ENCODE measurements around the gene PLEKHA6. TPM values are rescaled to one million over a fixed set of nuclear protein-coding genes. Genes with fewer than 3 reads are reported as not detected.

The PLEKHA6 gene
- total RNA-seq, 1 experiment from 2014 or later: 2.1 TPM

GRCh38 chr1:204334455-204334854, 25.3 kb downstream of the PLEKHA6 start:
- Histone ChIP-seq H3K23ac (ENCODE audit: insufficient read length, low read depth, low read length) (no peak overlapping the region), H4K8ac (replicated peaks; ENCODE audit: insufficient read length, low read depth, low read length) (no peak overlapping the region), H3T11ph (ENCODE audit: low read length) (no peak overlapping the region), H2BK120ac (ENCODE audit: low read depth, low read length, poor library complexity, severe bottlenecking) (no peak overlapping the region), H3K79me1 (ENCODE audit: insufficient read depth, low read depth, low read length, poor library complexity, severe bottlenecking) (no peaks in the 10 kb centered on the region), H3K56ac (ENCODE audit: insufficient read length, low read depth, low read length) (no peak overlapping the region), H3K9me3 (ENCODE audit: control insufficient read depth, low read depth, low read length) (no peaks in the 10 kb centered on the region), H3K9ac (ENCODE audit: extremely low read depth, insufficient read length, low read length) (no peak overlapping the region), H2BK15ac (ENCODE audit: low read depth, low read length) (no peak overlapping the region), H3K4ac (ENCODE audit: low read depth, low read length) (no peak overlapping the region), H4K20me1 (ENCODE audit: control insufficient read depth, insufficient read depth, insufficient read length) (no peaks in the 10 kb centered on the region), H2AFZ (ENCODE audit: low read length) (no peak overlapping the region), H3K4me2 (ENCODE audit: insufficient read depth, insufficient read length, low read length) (no peak overlapping the region), H4K5ac (ENCODE audit: insufficient read length, low read depth, low read length) (no peak overlapping the region), H3K18ac (ENCODE audit: insufficient read length, low read depth, low read length) (no peak overlapping the region), H3K23me2 (ENCODE audit: insufficient read length, low read depth, low read length, poor library complexity, severe bottlenecking) (no peaks in the 10 kb centered on the region), H3K4me1 (ENCODE audit: insufficient read depth, low read length) (peaks cover 35% of the 10 kb centered on the region), H2AK5ac (ENCODE audit: insufficient read length, low read length) (no peak overlapping the region), H3K27me3 (ENCODE audit: insufficient read depth, low read length) (no peaks in the 10 kb centered on the region), H3K79me2 (ENCODE audit: insufficient read depth, low read length) (no peaks in the 10 kb centered on the region), H2BK12ac (ENCODE audit: insufficient read length, low read depth, low read length) (no peak overlapping the region), H2BK20ac (ENCODE audit: low read depth, low read length, poor library complexity, severe bottlenecking) (no peak overlapping the region), H3K27ac (ENCODE audit: insufficient read length, low read depth, low read length) (no peak overlapping the region), H3K14ac (ENCODE audit: insufficient read depth, low read length) (no peak overlapping the region), H4K91ac (ENCODE audit: insufficient read length, low read depth, low read length) (no peak overlapping the region), H2BK5ac (ENCODE audit: insufficient read length, low read length) (no peak overlapping the region)
- no peaks in the 10 kb centered on the region; a peak in 1 of 7 replicates for H3K36me3 Mint-ChIP-seq (ENCODE audit: insufficient read depth in 1 of 3, low read depth in 3 of 3)
- H3K9me3 Mint-ChIP-seq: no peaks in the 10 kb centered on the region
- no CpG with 5 or more reads among the region's 7 CpGs for whole genome bisulfite sequencing (ENCODE audit: extremely low coverage, insufficient read length, low lambda C conversion rate)
- H3K27ac Mint-ChIP-seq: no peak overlapping the region
- peaks cover 2% of the 10 kb centered on the region; the same call in 1 of the 2 replicates for H3K27me3 Mint-ChIP-seq (ENCODE audit: low read depth)
- TF ChIP-seq, protein P1, sequence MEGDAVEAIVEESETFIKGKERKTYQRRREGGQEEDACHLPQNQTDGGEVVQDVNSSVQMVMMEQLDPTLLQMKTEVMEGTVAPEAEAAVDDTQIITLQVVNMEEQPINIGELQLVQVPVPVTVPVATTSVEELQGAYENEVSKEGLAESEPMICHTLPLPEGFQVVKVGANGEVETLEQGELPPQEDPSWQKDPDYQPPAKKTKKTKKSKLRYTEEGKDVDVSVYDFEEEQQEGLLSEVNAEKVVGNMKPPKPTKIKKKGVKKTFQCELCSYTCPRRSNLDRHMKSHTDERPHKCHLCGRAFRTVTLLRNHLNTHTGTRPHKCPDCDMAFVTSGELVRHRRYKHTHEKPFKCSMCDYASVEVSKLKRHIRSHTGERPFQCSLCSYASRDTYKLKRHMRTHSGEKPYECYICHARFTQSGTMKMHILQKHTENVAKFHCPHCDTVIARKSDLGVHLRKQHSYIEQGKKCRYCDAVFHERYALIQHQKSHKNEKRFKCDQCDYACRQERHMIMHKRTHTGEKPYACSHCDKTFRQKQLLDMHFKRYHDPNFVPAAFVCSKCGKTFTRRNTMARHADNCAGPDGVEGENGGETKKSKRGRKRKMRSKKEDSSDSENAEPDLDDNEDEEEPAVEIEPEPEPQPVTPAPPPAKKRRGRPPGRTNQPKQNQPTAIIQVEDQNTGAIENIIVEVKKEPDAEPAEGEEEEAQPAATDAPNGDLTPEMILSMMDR (conservative IDR thresholded peaks at IDR 0.05): no peak
- no peak for DNase-seq
- H3K4me1 Mint-ChIP-seq: peaks cover 28 to 32% of the 10 kb centered on the region in 2 experiments
- H3K4me3 Mint-ChIP-seq: no peak overlapping the region
